T follicular helper cell (primary cell): Measurements from ENCODE around the gene CIC.

Source experiments
- DNase-seq: peaks from one replicate; pipeline ENCODE4 v3.0.0-alpha.2; 2020; ENCODE audit warnings: low read depth

Gene CIC

DNA sequence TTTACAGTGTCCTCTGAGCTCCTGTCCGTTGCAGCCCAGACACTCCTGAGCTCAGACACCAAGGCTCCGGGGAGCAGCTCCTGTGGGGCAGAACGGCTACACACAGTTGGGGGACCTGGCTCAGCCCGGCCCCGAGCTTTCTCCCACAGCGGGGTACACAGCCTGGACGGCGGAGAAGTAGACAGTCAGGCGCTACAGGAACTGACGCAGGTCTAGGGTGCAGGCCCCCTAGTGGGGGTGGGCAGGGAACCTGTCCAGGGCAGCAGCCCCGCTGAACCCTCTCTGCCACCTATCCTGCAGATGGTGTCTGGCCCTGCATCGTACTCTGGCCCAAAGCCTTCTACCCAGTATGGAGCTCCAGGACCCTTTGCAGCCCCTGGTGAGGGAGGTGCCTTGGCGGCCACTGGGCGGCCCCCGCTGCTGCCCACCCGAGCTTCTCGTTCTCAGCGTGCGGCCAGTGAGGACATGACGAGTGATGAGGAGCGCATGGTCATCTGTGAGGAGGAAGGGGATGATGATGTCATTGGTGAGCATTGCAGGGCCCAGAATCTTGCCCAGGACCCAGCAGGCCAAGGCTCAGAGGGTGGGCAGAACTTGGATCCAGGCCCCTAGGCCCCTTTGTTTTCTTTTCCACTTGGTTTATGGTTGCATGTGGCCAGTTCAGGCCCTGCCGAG, 20.0 kb downstream of the CIC start:
- DNase-seq: no peak

DNA sequence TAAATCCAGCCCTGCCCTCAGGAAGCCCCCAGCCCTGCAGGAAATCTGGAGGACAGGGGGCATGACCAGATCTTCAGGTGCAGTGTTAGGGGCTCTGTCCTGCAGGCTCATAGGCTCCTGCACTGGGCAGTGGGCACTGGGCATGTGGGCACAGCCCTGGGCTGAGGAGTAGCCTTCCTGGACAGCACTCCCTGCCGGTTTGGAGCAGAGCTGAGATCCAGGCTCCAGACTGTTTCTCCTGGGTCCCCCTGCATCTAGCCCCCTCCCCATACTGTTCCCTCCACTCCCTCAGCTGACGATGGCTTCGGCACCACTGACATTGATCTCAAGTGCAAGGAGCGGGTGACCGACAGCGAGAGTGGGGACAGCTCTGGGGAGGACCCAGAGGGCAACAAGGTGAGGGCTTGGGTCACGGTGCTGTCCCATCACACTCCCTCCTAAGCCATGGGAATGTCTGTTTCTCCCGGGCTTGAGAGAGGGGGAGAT, 20.5 kb downstream of the CIC start:
- DNase-seq: no peak

- no peak for DNase-seq
These were observed 21.1 kb downstream of the CIC start for GRCh38 chr19:42290136-42290522.

GRCh38 chr19:42290523-42291434, 21.7 kb downstream of the CIC start:
- peak; percentile 56 for DNase-seq

DNA sequence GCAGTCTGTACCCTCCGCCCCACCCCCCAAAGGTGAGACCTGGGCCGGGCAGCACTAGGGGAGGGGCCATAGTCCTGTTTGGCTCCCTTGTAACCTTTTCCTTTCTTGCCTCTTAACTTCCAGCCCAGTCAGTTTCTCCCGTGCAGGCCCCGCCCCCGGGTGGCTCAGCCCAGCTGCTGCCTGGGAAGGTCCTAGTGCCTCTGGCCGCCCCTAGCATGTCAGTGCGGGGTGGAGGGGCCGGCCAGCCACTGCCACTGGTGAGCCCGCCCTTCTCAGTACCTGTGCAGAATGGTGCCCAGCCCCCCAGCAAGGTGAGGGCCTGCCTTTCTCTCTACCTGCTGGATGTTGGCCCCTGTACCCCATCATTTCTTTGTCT, 22.4 kb downstream of the CIC start:
- no peak for DNase-seq

- no peak for DNase-seq
These were observed 23.2 kb downstream of the CIC start for GRCh38 chr19:42292042-42292960.

GRCh38 chr19:42292963-42293362, 23.9 kb downstream of the CIC start:
- DNase-seq: no peak

- no peak for DNase-seq
These were observed 24.5 kb downstream of the CIC start for GRCh38 chr19:42293540-42293939.

DNA sequence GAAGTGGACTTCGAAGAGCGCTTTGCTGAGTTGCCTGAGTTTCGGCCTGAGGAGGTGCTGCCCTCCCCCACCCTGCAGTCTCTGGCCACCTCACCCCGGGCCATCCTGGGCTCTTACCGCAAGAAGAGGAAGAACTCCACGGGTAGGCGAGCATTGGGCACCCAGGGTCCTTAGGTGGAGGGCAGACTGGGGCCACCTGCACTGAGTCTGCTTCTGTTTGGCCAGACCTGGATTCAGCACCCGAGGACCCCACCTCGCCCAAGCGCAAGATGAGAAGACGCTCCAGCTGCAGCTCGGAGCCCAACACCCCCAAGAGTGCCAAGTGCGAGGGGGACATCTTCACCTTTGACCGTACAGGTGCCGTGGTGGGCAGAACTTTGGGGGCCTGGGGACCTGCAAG, 24.9 kb downstream of the CIC start:
- DNase-seq: no peak

- no peak for DNase-seq
These were observed 25.6 kb downstream of the CIC start for GRCh38 chr19:42294471-42295137.

GRCh38 chr19:42295342-42295741, 26.3 kb downstream of the CIC start:
- no peak for DNase-seq

- peak; percentile 82 for DNase-seq
These were observed 26.9 kb downstream of the CIC start for GRCh38 chr19:42295831-42296525.

- DNase-seq: no peak
These were observed 28.0 kb downstream of the CIC start for GRCh38 chr19:42297039-42297438.

DNA sequence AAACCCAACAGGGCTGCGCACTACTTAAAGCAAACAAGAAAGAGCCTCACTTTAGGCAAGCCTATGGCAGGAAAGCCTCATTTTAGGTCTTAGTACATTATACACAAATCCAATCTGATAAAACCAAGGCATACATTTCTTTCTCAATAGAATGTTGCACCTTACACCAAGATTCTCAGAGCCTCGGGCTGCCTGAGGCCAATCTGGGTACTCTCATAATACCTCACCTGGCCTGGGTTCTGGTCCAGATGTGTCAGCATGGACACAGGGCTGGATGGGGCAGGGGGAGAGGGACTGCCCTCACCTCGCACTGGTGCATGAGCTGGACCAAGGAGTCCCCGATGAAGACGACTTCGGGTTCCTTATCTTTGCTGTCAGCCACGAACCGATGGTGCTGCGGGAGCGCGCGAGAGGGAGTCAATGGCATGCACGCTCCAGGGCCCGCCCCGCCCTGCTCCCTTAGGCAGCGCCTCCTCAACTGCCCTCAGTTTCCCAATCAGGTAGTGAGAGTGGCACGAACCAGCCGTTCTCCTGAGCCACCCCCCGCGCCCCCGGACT, 32.7 kb downstream of the CIC start, which contains the start of gene PRR19:
Gene PRR19, plus strand, starts transcription at position 487 of the 558 bp plus-strand sequence. CDS start 7,453 bp downstream, outside the sequence.
- DNase-seq: no peak

GRCh38 chr19:42303101-42303464, 34.0 kb downstream of the CIC start:
- no peak for DNase-seq

GRCh38 chr19:42303876-42304275, 34.8 kb downstream of the CIC start:
- DNase-seq: no peak

GRCh38 chr19:42306646-42307045, 37.6 kb downstream of the CIC start:
- DNase-seq: no peak

- DNase-seq: no peak
These were observed 40.6 kb downstream of the CIC start for GRCh38 chr19:42309686-42310085.

DNA sequence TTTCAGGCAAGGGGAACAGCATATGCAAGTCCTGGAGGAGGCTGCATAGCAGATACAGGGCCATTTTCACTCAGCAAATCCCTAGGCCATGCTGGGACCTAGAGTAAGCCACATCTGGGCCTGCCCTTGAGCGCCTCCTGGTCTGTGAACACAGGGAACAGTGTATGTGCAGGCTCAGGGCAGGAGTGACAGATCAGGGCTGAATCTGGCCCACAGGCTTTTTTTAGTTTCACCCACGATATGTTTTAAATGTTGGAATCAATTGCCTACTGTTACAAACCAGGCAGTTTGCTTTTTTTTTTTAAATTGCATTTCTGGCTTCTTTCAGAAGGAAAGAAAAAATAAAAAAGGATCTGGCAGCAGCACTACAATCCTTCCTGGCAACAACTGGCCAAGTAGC, 42.6 kb downstream of the CIC start:
- DNase-seq: no peak

GRCh38 chr19:42312370-42312769, 43.3 kb downstream of the CIC start:
- no peak for DNase-seq
